Spinal cord (tissue), 10 donors: ENCODE measurements around the gene LAMA3. TPM values are rescaled to one million over a fixed set of nuclear protein-coding genes. Genes with fewer than 3 reads are reported as not detected.
"Not testable (repeated sequence)": the region's sequence is repeated elsewhere in the genome, so short reads cannot be mapped to it uniquely, and the experiment has no call there.

ENCODE experiments used
- DNase-seq, 6 donors: peaks; one replicate each; pipeline versions ENCODE4 v3.0.0 to v3.0.0-alpha.2; 2013 to 2015; ENCODE audit warnings: low spot score in 6 of 6, low read depth in 4 of 6
- H3K27ac ChIP-seq: one replicate; pipeline ENCODE4 v1.5.1; 2013; ENCODE audit warnings: low read depth, low read length, control low read depth
- H3K27me3 ChIP-seq: one replicate; pipeline ENCODE4 v1.6.1; 2013; ENCODE audit warnings: low read length; ENCODE audit not compliant: control insufficient read depth, insufficient read depth
- H3K36me3 ChIP-seq: one replicate; pipeline ENCODE4 v1.6.1; 2013; ENCODE audit warnings: low read length; ENCODE audit not compliant: control insufficient read depth, insufficient read depth
- H3K4me1 ChIP-seq: one replicate; pipeline ENCODE4 v1.6.1; 2013; ENCODE audit warnings: low read length; ENCODE audit not compliant: control insufficient read depth, insufficient read depth
- H3K4me3 ChIP-seq: one replicate; pipeline ENCODE4 v1.5.1; 2013; ENCODE audit warnings: low read depth, low read length, control low read depth
- H3K9me3 ChIP-seq: one replicate; pipeline ENCODE4 v1.6.1; 2013; ENCODE audit warnings: low read length; ENCODE audit not compliant: control insufficient read depth, insufficient read depth
- WGBS: methylation state at CpG from one replicate; pipeline ENCODE4 v1.1.5; 2013; ENCODE audit warnings: missing lambda C conversion rate; ENCODE audit not compliant: insufficient coverage; 5-methylcytosine and 5-hydroxymethylcytosine counted together
- polyA plus RNA-seq, 2 donors: library from polyadenylated mRNA; unstranded; fragments of 120-200 nt; gene quantifications; one replicate each; pipeline ENCODE4 v1.2.1, GENCODE V29; 2013; ENCODE audit not compliant: insufficient read length in 2 of 2
- total RNA-seq, 2 donors: library from RNA; depleted of rRNA in 1 of 2; stranded (reverse); fragments of 120-200 nt in 1 of 2; fragments of >200 nt in 1 of 2; gene quantifications; one replicate each; pipeline versions ENCODE4 v1.2.3 to v1.2.4, GENCODE V29; 2013 to 2014
- donor health status: healthy.

The LAMA3 gene
- total and polyA plus RNA-seq, 4 donors, result 5.8 to 10.4 (median 8.1) TPM

DNA sequence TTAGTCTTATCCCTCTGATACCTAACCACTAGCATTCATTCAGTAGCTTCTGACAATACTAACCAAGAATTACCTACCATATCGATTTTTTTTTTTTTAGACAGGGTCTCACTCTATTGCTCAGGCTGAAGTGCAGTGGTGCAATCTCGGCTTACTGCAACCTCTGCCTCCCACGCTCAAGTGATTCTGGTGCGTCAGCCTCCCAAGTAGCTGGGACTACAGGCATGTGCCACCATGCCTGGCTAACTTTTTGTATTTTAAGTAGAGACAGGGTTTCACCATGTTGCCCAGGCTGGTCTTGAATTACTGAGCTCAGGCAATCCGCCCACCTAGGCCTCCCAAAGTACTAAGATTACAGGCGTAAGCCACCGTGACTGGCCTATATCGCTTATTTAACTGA lies 26.8 kb downstream of the LAMA3 start:
- H3K4me1 ChIP-seq, H3K27ac ChIP-seq, H3K4me3 ChIP-seq, H3K27me3 ChIP-seq, DNase-seq, H3K9me3 ChIP-seq, H3K36me3 ChIP-seq: not testable (repeated sequence)
- WGBS, result 90% methylated on average over 4 of the region's 8 CpGs

DNA sequence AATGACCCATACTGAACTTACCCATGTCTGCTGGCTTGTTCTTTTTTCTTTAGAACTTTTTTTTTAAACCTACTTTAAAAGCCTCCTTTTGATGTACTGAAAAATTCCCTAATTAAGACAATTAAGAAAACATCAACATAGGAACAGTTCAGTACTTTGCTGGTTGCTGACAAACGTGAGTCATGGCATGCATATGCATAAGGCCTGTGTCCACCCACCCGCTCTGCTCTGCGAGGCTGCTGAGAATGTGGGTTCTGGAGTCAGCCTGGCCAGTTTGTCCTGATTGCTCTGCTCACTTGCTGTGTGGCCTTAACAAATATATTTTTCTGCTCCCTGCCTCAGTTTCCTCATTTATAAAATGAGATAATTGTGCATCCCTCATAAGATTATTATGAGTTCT lies 27.3 kb downstream of the LAMA3 start:
- no CpG with 5 or more reads among the region's 3 CpGs for WGBS
- Histone ChIP-seq H3K36me3 (no peaks in the 10 kb centered on the region), H3K9me3 (no peaks in the 10 kb centered on the region), H3K27ac (no peak overlapping the region), H3K27me3 (no peaks in the 10 kb centered on the region), H3K4me1 (no peaks in the 10 kb centered on the region), H3K4me3 (no peak overlapping the region)
- DNase-seq, result no peak

DNA sequence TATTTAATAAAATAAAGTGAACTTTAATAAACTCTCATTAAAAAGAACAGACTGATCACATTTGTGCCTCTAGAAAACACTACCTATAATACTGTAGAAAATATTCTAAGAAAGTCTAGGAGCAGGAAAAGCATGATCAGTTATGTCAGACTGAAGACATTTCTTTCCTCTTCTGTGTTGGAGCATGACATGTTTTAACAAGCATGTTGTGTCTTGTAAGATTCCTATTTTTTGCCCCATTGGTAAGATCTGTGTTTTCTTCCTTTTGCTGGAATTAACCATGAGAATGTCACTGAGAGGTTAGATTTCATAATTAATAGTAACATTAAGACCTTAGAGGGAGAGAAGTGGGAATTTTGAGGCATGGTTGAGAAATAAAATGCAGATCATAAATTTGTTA lies 27.7 kb downstream of the LAMA3 start:
- no peaks in the 10 kb centered on the region for H3K9me3 ChIP-seq
- no peaks in the 10 kb centered on the region for H3K27me3 ChIP-seq
- H3K27ac ChIP-seq, result no peak overlapping the region
- no peaks in the 10 kb centered on the region for H3K4me1 ChIP-seq
- H3K4me3 ChIP-seq, result no peak overlapping the region
- no peaks in the 10 kb centered on the region for H3K36me3 ChIP-seq
- DNase-seq, result no peak

DNA sequence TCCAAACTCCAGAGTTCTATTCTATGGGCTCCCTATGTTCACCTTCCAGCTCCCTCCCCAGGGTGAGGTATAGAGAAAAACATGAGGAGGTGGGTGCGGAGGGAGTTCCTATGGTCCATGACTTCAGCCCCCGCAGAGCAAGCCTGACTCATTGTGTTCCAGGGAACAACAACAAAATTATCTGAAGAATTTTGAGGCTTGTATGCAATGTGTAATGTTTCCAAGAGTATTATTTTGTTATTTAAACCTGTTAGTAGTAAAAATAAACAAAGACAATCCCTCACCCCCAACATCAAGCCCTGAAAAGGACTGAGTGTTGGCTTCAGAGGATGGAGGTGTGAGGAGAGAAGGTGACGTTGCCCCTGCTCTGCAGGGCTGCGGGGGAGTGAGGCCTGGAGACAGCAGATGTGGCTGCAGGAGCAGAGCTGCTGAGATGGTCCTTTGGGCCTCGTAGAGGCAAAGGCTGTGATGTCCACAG lies 29.0 kb downstream of the LAMA3 start:
- H3K27me3 ChIP-seq, result no peaks in the 10 kb centered on the region
- H3K36me3 ChIP-seq, result no peaks in the 10 kb centered on the region
- no peak for DNase-seq
- H3K4me1 ChIP-seq, result no peaks in the 10 kb centered on the region
- WGBS, result 86% methylated on average over 3 of the region's 5 CpGs
- H3K27ac ChIP-seq, result no peak overlapping the region
- H3K4me3 ChIP-seq, result no peak overlapping the region
- no peaks in the 10 kb centered on the region for H3K9me3 ChIP-seq

DNA sequence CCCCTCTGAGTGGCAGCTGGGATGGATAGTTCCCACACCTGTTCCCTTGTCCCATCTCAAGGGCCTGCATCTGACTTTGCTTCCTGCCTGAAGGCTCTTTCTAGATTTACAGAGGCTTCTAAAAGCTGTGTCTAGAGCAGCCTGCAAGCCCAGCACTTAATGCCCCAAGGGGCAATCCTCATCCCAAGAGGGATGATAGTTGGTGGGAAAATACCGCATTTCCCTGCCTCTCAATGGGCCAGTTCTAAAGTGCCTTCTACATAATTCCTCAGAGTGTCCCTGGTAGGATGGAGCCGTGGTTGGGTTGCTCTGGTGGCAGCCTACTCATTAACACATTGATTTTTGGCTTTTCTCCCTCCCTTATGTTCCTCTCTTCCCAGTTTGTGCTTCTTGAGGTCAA lies 29.5 kb downstream of the LAMA3 start:
- no peaks in the 10 kb centered on the region for H3K4me1 ChIP-seq
- no peaks in the 10 kb centered on the region for H3K27me3 ChIP-seq
- H3K27ac ChIP-seq, result no peak overlapping the region
- H3K9me3 ChIP-seq, result no peaks in the 10 kb centered on the region
- 88% methylated on average over 1 of the region's 2 CpGs for WGBS
- no peak for DNase-seq
- no peaks in the 10 kb centered on the region for H3K36me3 ChIP-seq
- no peak overlapping the region for H3K4me3 ChIP-seq

DNA sequence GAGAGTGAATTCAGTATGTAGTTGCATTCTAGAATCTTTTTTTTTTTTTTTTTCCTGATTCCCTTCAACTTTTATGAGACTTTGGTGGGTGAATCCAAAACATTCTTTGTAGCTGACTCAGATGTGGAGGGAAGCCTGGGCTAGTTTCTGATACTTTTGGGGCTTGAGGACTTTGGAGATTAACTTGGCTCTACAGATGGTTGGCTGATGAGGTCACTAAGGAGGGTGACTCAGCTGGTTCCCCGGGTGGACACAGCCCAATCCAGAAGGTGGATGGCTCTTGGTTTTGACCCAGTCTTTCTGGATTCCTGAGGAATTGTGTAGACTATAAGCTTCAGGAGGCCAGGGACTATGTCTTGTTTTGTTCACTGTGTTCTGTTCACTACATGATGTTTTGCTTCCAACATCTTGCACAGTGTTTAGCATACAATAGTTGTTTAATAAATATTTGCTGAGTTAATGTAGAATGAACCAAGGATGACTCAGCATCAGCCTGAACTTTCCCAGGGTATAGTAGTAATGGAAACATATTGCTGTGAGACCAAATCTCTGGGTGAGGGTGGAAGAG lies 30.5 kb downstream of the LAMA3 start:
- Histone ChIP-seq H3K36me3 (no peaks in the 10 kb centered on the region), H3K4me1 (no peaks in the 10 kb centered on the region), H3K9me3 (no peaks in the 10 kb centered on the region), H3K27me3 (no peaks in the 10 kb centered on the region), H3K27ac (no peak overlapping the region), H3K4me3 (no peak overlapping the region)
- WGBS, result 64% methylated on average over 1 of the region's 1 CpG
- no peak for DNase-seq

DNA sequence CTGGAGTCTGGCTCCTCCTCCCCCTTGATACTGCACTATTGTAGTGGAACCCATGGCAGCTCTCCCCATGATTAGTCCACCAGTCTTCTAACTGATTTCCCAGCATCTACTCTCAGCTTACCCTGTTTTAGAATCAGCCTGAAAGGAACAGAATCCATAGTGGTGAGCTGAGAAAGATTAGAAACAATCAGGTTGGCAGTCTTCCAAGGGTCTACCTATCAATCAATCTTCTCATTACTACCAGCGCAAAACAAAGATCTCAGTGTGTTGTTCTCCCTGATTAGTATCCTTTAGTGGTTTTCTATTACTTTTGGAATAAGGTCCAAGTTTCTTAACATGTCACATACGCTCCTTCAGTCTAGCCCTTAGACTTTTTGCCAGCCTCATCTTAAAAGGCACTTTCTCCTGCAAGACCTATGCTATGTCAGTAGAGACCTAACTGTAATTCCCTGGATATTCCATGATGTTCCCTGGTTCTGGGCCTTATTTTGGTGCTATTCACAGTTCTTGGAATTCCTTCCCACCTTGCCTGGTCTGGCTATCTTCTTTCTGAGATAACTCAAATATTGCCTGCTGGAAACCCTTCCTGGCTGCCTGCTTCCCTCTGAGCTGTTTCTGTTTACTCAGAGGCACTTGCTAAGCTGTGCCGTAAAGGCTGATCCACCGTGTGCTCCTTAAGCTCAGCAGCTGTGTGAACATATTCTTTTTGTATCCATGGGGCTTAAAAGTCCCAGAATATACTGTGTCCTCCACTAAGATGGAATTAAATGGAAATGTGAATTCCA lies 32.6 kb downstream of the LAMA3 start:
- peak in 2 of 6 donors; percentile 36 to 74 for DNase-seq
- no peaks in the 10 kb centered on the region for H3K27me3 ChIP-seq
- H3K36me3 ChIP-seq, result no peaks in the 10 kb centered on the region
- WGBS, result 56% methylated on average over 3 of the region's 4 CpGs
- no peak overlapping the region for H3K4me3 ChIP-seq
- no peaks in the 10 kb centered on the region for H3K4me1 ChIP-seq
- no peak overlapping the region for H3K27ac ChIP-seq
- no peaks in the 10 kb centered on the region for H3K9me3 ChIP-seq

DNA sequence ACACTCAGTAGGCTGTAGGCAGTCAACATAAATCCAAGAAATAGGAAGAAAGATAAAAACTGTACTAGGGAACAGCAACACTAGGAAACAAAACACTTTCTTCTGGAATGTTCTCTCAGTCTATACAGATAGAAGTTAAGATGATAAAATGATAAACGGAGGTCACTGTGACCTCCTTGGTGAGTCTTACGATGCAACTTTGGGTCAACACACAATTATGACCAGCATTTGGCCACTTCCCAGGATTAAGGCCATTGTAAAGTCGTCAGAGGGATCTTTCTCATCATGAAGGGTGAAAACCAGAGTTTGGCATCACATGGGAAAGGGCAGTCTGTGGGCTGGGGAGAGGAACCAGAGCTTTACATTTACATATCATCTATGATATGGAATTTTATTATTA lies 33.4 kb downstream of the LAMA3 start:
- H3K4me3 ChIP-seq, result no peak overlapping the region
- H3K27ac ChIP-seq, result no peak overlapping the region
- H3K4me1 ChIP-seq, result no peaks in the 10 kb centered on the region
- no peaks in the 10 kb centered on the region for H3K9me3 ChIP-seq
- DNase-seq, result no peak
- no peaks in the 10 kb centered on the region for H3K36me3 ChIP-seq
- 60% methylated on average over 1 of the region's 3 CpGs for WGBS
- no peaks in the 10 kb centered on the region for H3K27me3 ChIP-seq

DNA sequence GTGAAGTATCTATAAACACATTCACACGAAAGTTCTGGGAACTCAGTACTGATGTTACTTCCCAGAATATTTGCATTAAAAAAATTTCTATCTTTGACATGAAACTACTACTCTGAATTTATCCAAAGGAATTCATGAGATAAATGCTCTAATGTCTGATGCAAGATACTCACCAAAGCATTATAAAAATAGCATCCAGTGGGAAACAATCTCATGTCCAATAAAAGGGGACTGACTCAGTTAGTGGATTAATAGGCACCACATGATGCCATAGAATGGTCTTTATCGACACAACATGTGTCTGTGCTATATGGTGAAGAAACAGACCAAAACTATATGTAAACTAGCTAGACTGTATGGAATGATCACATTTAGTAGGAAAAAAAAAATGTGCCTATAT lies 33.9 kb downstream of the LAMA3 start:
- H3K4me3 ChIP-seq, result no peak overlapping the region
- no peaks in the 10 kb centered on the region for H3K27me3 ChIP-seq
- H3K4me1 ChIP-seq, result no peaks in the 10 kb centered on the region
- H3K27ac ChIP-seq, result no peak overlapping the region
- WGBS, result no CpG with 5 or more reads among the region's 2 CpGs
- H3K9me3 ChIP-seq, result no peaks in the 10 kb centered on the region
- DNase-seq, result no peak
- no peaks in the 10 kb centered on the region for H3K36me3 ChIP-seq

DNA sequence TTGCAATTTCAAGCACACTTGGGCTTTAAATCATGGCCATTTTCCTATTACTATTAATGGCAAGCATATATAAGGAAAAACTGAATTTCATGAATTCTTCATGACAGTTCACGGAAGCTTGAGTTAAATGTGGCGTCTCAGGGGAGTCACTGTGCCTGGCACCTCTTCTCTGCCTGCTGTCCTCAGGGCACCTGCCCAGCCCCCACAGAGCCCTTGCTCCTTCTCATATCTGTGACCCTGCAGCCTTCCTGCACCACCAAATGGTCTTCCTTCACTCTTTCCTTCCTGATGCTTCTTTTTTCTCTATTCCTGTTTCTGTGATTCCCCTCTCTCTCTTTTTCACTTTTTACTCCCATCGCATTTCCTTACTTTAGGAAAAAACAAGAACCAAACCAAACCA lies 35.4 kb downstream of the LAMA3 start:
- WGBS, result 86% methylated on average over 3 of the region's 3 CpGs
- H3K4me3 ChIP-seq, result no peak overlapping the region
- H3K27me3 ChIP-seq, result no peaks in the 10 kb centered on the region
- no peak overlapping the region for H3K27ac ChIP-seq
- H3K36me3 ChIP-seq, result no peaks in the 10 kb centered on the region
- no peaks in the 10 kb centered on the region for H3K9me3 ChIP-seq
- no peak for DNase-seq
- H3K4me1 ChIP-seq, result no peaks in the 10 kb centered on the region
